GM12878 (cell line): ENCODE data around the gene TBCE. TPM values are rescaled to one million over a fixed set of nuclear protein-coding genes. Genes with fewer than 3 reads are reported as not detected.

ENCODE experiments used
- ATAC-seq: fragments of 200-7000 bp; cut with Tn5 transposase; 3 replicates; pipeline ENCODE4 v1.9.1; 2020; ENCODE audit warnings: mild to moderate bottlenecking, moderate library complexity
- BruUV-seq: library from RNA; stranded (reverse); fragments of 400-500 nt; replicated peaks from 2 replicates; lab custom pipeline; 2021; lab: Mats Ljungman, UMichigan
- CTCF ChIA-PET: fragments of 300-600 bp; sonication (Branson Sonifier 250); formaldehyde crosslinking; extraction: SDS; loops from one replicate; lab custom pipeline; 2021; ENCODE audit warnings: inconsistent platforms; lab: Yijun Ruan, JAX
- POLR2A ChIA-PET: fragments of 350-600 bp; formaldehyde crosslinking; extraction: SDS; loops from one replicate; lab custom pipeline; 2021; ENCODE audit warnings: inconsistent platforms; lab: Charles Lee
- RAD21 ChIA-PET: fragments of 300-600 bp; sonication (Branson Sonifier 250); formaldehyde crosslinking; loops from one replicate; lab custom pipeline; 2023; ENCODE audit warnings: antibody characterized with exemption; ENCODE audit not compliant: unreplicated experiment; lab: Charles Lee
- SMC1A ChIA-PET: fragments of 300-600 bp; sonication (Branson Sonifier 250); formaldehyde crosslinking; loops from one replicate; lab custom pipeline; 2023; ENCODE audit not compliant: unreplicated experiment, uncharacterized antibody; lab: Charles Lee
- DNase-seq: peaks from one replicate; pipeline ENCODE4 v3.0.0-alpha.2; 2011; ENCODE audit warnings: low read depth, low spot score
- FAIRE-seq: peaks from 3 replicates; lab custom pipeline; 2011; peaks lifted over from hg19 to GRCh38; lab: Jason Lieb, UNC
- H2AFZ ChIP-seq: 2 replicates; pipeline ENCODE4 v1.6.0; 2011; ENCODE audit warnings: low read depth, low read length, control low read depth; ENCODE audit not compliant: control insufficient read depth
- H3K27ac ChIP-seq: 2 replicates; pipeline ENCODE4 v1.5.1; 2011; ENCODE audit warnings: control low read depth; ENCODE audit not compliant: control insufficient read depth, insufficient read depth
- H3K27me3 ChIP-seq, 2 experiments: replicated peaks in 1 of 2; 2 replicates each; pipeline versions ENCODE4 v1.6.0 to v1.6.1; 2011; ENCODE audit warnings: low read length in 1 of 2; ENCODE audit not compliant: control insufficient read depth in 2 of 2, insufficient read depth in 2 of 2
- H3K36me3 ChIP-seq, 2 experiments: 2 replicates each; pipeline ENCODE4 v1.5.1; 2011; ENCODE audit warnings: low read length in 1 of 2; ENCODE audit not compliant: control insufficient read depth in 2 of 2, insufficient read depth in 2 of 2
- H3K4me1 ChIP-seq: 2 replicates; pipeline ENCODE4 v1.6.1; 2011; ENCODE audit warnings: mild to moderate bottlenecking, low read length, moderate library complexity, mixed read lengths; ENCODE audit not compliant: control insufficient read depth, insufficient read depth
- H3K4me2 ChIP-seq: 2 replicates; pipeline ENCODE4 v1.6.0; 2011; ENCODE audit warnings: control low read depth; ENCODE audit not compliant: control insufficient read depth, insufficient read depth
- H3K4me3 ChIP-seq: fragments of 200-600 bp; sonication (generic); 2 replicates; pipeline ENCODE4 v1.5.1; 2016
- H3K79me2 ChIP-seq: 2 replicates; pipeline ENCODE4 v1.6.0; 2011; ENCODE audit warnings: low read length; ENCODE audit not compliant: control insufficient read depth, insufficient read depth
- H3K9ac ChIP-seq: 2 replicates; pipeline ENCODE4 v1.8.0; 2011; ENCODE audit warnings: low read length, control low read depth, mixed read lengths; ENCODE audit not compliant: control insufficient read depth, insufficient read depth
- H3K9me3 ChIP-seq: replicated peaks from 3 replicates; pipeline ENCODE4 v1.5.1; 2011; ENCODE audit warnings: mild to moderate bottlenecking, low read length; ENCODE audit not compliant: control insufficient read depth, insufficient read depth
- H4K20me1 ChIP-seq: 2 replicates; pipeline ENCODE4 v1.6.0; 2011; ENCODE audit not compliant: control insufficient read depth, insufficient read depth
- ATF7 ChIP-seq: fragments of 450-650 bp; IDR thresholded peaks from 2 replicates; pipeline ENCODE4 v1.6.1; 2016; ENCODE audit warnings: low read depth, mild to moderate bottlenecking
- BHLHE40 ChIP-seq, 2 experiments: fragments of 450-650 bp in 1 of 2; IDR thresholded peaks; 2 replicates each; pipeline ENCODE4 v1.6.1; 2011 to 2017; ENCODE audit warnings: low read depth in 2 of 2, borderline replicate concordance in 1 of 2, improper control_type of control experiment in 1 of 2, low read length in 1 of 2, mild to moderate bottlenecking in 1 of 2
- CBFB ChIP-seq: IDR thresholded peaks from 2 replicates; pipeline ENCODE4 v1.6.1; 2016; ENCODE audit warnings: antibody characterized with exemption, low read depth
- EZH2 ChIP-seq: IDR thresholded peaks from 2 replicates; pipeline ENCODE4 v1.6.1; 2012; ENCODE audit warnings: low read depth, mild to moderate bottlenecking, control low read depth, inconsistent platforms, low read length, borderline replicate concordance; ENCODE audit not compliant: control insufficient read depth
- KDM1A ChIP-seq: fragments of 200-600 bp; sonication (generic); IDR thresholded peaks from 2 replicates; pipeline ENCODE4 v1.6.1; 2016; ENCODE audit warnings: borderline replicate concordance
- LARP7 ChIP-seq: fragments of 450-650 bp; IDR thresholded peaks from 2 replicates; pipeline ENCODE4 v1.6.1; 2017; ENCODE audit warnings: mild to moderate bottlenecking
- NFXL1 ChIP-seq: fragments of 450-650 bp; IDR thresholded peaks from 2 replicates; pipeline ENCODE4 v1.6.1; 2017; ENCODE audit warnings: antibody characterized with exemption, mild to moderate bottlenecking, borderline replicate concordance
- NFYA ChIP-seq: IDR thresholded peaks from 2 replicates; pipeline ENCODE4 v1.6.1; 2011; ENCODE audit warnings: low read depth, mild to moderate bottlenecking, low read length, improper control_type of control experiment, borderline replicate concordance
- NFYB ChIP-seq: IDR thresholded peaks from 2 replicates; pipeline ENCODE4 v1.6.1; 2011; ENCODE audit warnings: low read depth, mild to moderate bottlenecking, low read length, improper control_type of control experiment, moderate library complexity; ENCODE audit not compliant: insufficient read depth
- PBX3 ChIP-seq: IDR thresholded peaks from 2 replicates; pipeline ENCODE4 v1.6.1; 2011; ENCODE audit warnings: mild to moderate bottlenecking, low read depth, low read length, moderate library complexity; ENCODE audit not compliant: insufficient replicate concordance
- RELA ChIP-seq: fragments of 450-650 bp; IDR thresholded peaks from 2 replicates; pipeline ENCODE4 v1.8.0; 2014; ENCODE audit warnings: borderline replicate concordance; ENCODE audit not compliant: partially characterized antibody
- REST ChIP-seq: IDR thresholded peaks from 2 replicates; pipeline ENCODE4 v1.6.1; 2012; ENCODE audit warnings: mild to moderate bottlenecking, low read depth, low read length
- SUZ12 ChIP-seq: fragments of 200-600 bp; sonication (generic); IDR thresholded peaks from one replicate; pipeline ENCODE4 v1.6.1; 2018; ENCODE audit warnings: antibody characterized with exemption, mild to moderate bottlenecking; ENCODE audit not compliant: unreplicated experiment
- TCF12 ChIP-seq: IDR thresholded peaks from 2 replicates; pipeline ENCODE4 v1.6.1; 2011; ENCODE audit warnings: low read depth, mild to moderate bottlenecking, low read length
- ZBED1 ChIP-seq: IDR thresholded peaks from 2 replicates; pipeline ENCODE4 v1.6.1; 2016; ENCODE audit warnings: borderline replicate concordance
- WGBS: methylation state at CpG from one replicate; pipeline ENCODE4 v1.1.6; 2016; ENCODE audit warnings: low lambda C conversion rate; ENCODE audit not compliant: insufficient replicate concordance, insufficient coverage; ENCODE audit errors: missing lambda C conversion rate; 5-methylcytosine and 5-hydroxymethylcytosine counted together
- in situ Hi-C: fragments of 300-500 bp; cut with MboI; formaldehyde crosslinking; loops from 9 replicates; pipeline ENCODE4 v1.14.3; 2018; ENCODE audit warnings: mixed read lengths
- intact Hi-C: fragments of 100-400 bp; cut with micrococcal nuclease; formaldehyde crosslinking; loops from one replicate; pipeline ENCODE4 v1.14.2; 2022; ENCODE audit not compliant: unreplicated experiment
- polyA plus RNA-seq, 11 experiments: library from polyadenylated mRNA; depleted of rRNA in 4 of 11; unstranded in 6 of 11; stranded (reverse) in 5 of 11; fragments of >200 nt; fragmentation: Nextera tagmentation in 4 of 11; fragmentation: Illumina TruSeq in 1 of 11; extraction: Ambion mirVana in 4 of 11; extraction: Trizol in 1 of 11; gene quantifications; 1 replicate in 1 of 11; 2 replicates in 10 of 11; pipeline versions ENCODE4 v1.2.1 to v1.2.3, GENCODE V29; 2011 to 2016; ENCODE audit warnings: inconsistent platforms in 2 of 11, missing spikeins in 2 of 11, low read depth in 1 of 11
- total RNA-seq, 4 experiments: library from RNA; depleted of rRNA in 3 of 4; stranded (reverse); fragments of >200 nt in 3 of 4; fragmentation: Illumina TruSeq in 1 of 4; extraction: Trizol in 1 of 4; gene quantifications; 2 replicates each; pipeline versions ENCODE4 v1.2.1 to v1.2.3, GENCODE V29; 2013 to 2021
- TF ChIP-seq, protein P1 (sequence below): fragments of 450-650 bp; IDR thresholded peaks from 2 replicates; pipeline ENCODE4 v1.6.1; 2017; ENCODE audit warnings: mild to moderate bottlenecking, low read depth, inconsistent platforms; ENCODE audit not compliant: poor library complexity, severe bottlenecking
- TF ChIP-seq, protein P2 (sequence below): fragments of 450-650 bp; IDR thresholded peaks from 2 replicates; pipeline ENCODE4 v1.6.1; 2014; ENCODE audit warnings: mild to moderate bottlenecking

TBCE gene
- total and polyA plus RNA-seq, 10 of the 15 experiments (the other 5 are each of a cell fraction or from before 2014, with no cell fraction given) = 22.7 to 48.7 (median 29.2) TPM

DNA sequence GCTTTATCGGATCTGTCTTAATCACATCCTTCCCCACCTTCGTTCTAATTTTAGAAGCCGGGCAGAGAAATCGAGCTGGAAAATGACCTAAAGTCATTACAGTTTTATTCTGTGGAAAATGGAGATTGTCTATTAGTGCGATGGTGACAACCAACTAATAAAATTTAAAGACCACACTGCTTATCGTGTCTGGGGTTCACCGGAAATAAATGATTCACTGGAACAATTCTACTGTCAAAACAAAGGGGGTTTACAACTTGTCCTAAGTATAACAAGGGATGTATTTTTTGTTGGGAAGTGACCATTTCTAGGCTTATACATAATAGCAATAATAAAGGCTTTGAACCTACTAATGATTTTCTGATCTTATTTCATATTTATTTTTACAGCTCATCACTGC, 81.4 kb downstream of the TBCE start:
- Histone ChIP-seq H3K27ac (no peak overlapping the region), H3K9ac (no peak overlapping the region), H3K27me3 (no peaks in the 10 kb centered on the region), H3K9me3 (no peaks in the 10 kb centered on the region), H3K4me3 (no peak overlapping the region), H4K20me1 (no peaks in the 10 kb centered on the region), H3K4me1 (no peaks in the 10 kb centered on the region), H3K4me2 (no peak overlapping the region), H2AFZ (no peak overlapping the region), H3K36me3 (peaks cover 1 to 19% of the 10 kb centered on the region in 2 experiments; a peak in 3 of 4 replicates), H3K79me2 (no peaks in the 10 kb centered on the region)
- POLR2A ChIA-PET = interaction anchor here (1.0 kb wide), 1 partner anchor 243 kb away, joined by 5 read pairs; no protein-coding TSS in a partner anchor
- BruUV-seq = no TSS peak
- TF ChIP-seq NFXL1 = no peak
- no peak for TF ChIP-seq EZH2
- no peak for TF ChIP-seq SUZ12
- TF ChIP-seq LARP7 = no peak
- TF ChIP-seq BHLHE40 (IDR thresholded peaks at IDR 0.05; ENCODE audit: borderline replicate concordance in 1 of 2, low read depth in 2 of 2, low read length in 1 of 2) = no peak
- no peak for TF ChIP-seq PBX3
- TF ChIP-seq, protein P1, sequence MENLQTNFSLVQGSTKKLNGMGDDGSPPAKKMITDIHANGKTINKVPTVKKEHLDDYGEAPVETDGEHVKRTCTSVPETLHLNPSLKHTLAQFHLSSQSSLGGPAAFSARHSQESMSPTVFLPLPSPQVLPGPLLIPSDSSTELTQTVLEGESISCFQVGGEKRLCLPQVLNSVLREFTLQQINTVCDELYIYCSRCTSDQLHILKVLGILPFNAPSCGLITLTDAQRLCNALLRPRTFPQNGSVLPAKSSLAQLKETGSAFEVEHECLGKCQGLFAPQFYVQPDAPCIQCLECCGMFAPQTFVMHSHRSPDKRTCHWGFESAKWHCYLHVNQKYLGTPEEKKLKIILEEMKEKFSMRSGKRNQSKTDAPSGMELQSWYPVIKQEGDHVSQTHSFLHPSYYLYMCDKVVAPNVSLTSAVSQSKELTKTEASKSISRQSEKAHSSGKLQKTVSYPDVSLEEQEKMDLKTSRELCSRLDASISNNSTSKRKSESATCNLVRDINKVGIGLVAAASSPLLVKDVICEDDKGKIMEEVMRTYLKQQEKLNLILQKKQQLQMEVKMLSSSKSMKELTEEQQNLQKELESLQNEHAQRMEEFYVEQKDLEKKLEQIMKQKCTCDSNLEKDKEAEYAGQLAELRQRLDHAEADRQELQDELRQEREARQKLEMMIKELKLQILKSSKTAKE = no peak
- TF ChIP-seq TCF12 = no peak
- no peak for TF ChIP-seq NFYA
- TF ChIP-seq REST = no peak
- no peak for TF ChIP-seq RELA
- TF ChIP-seq NFYB = no peak
- no peak for TF ChIP-seq CBFB
- no peak for TF ChIP-seq ATF7
- no peak for TF ChIP-seq ZBED1
- TF ChIP-seq, protein P2, sequence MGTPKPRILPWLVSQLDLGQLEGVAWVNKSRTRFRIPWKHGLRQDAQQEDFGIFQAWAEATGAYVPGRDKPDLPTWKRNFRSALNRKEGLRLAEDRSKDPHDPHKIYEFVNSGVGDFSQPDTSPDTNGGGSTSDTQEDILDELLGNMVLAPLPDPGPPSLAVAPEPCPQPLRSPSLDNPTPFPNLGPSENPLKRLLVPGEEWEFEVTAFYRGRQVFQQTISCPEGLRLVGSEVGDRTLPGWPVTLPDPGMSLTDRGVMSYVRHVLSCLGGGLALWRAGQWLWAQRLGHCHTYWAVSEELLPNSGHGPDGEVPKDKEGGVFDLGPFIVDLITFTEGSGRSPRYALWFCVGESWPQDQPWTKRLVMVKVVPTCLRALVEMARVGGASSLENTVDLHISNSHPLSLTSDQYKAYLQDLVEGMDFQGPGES = no peak
- TF ChIP-seq KDM1A = no peak
- CTCF ChIA-PET = no interaction called here
- RAD21 ChIA-PET = interaction anchor here (0.6 kb wide), 1 partner anchor 829 kb away, joined by 4 read pairs; no protein-coding TSS in a partner anchor
- FAIRE-seq (no peak), ATAC-seq (no peak), DNase-seq (no peak)
- in situ Hi-C loops (no loop called here), intact Hi-C loops (no loop called here)
- 98% methylated on average over 7 of the region's 7 CpGs for WGBS
- SMC1A ChIA-PET = interaction anchor here (0.6 to 1.0 kb wide), 5 partner anchors 21 to 328 kb away, joined by 3 to 4 read pairs (median 3); no protein-coding TSS in a partner anchor
